ENCODE data around the gene UIMC1.

DNA sequence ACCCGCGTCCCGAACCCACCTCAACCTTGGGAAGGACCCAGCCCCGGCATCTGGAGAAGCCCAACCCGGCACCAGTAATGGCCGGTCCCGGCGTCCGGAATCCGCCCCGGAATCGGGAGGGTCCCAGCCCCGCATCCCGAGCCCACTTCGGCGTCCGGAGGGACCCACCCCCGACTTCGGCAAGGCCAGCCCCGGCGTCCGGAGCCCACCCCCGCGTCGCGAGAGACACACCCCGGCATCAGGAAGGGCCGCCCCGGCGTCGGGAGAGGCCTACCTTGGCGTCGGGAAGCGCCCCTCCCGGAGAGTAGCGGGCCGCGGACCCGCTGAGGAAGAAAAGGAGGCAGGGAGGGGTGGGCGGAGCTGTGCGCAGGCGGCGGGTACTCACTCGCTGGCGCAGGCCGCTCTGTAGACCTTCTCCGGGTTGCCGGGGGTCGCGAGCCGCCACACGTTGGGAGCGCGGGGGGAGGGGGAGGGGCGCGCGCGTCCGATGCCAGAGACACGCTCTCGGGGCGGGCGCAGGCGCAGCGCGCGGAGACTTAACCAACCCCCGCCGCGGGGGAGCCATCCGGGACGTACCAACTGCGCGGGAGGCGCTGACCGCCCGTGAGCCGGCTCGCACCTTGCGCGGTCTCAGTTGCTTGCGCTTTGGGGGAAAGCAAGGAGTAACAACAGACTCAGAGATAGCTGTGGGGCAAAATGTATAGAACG lies at the start of gene UIMC1:
- TF ChIP-seq, protein P1, sequence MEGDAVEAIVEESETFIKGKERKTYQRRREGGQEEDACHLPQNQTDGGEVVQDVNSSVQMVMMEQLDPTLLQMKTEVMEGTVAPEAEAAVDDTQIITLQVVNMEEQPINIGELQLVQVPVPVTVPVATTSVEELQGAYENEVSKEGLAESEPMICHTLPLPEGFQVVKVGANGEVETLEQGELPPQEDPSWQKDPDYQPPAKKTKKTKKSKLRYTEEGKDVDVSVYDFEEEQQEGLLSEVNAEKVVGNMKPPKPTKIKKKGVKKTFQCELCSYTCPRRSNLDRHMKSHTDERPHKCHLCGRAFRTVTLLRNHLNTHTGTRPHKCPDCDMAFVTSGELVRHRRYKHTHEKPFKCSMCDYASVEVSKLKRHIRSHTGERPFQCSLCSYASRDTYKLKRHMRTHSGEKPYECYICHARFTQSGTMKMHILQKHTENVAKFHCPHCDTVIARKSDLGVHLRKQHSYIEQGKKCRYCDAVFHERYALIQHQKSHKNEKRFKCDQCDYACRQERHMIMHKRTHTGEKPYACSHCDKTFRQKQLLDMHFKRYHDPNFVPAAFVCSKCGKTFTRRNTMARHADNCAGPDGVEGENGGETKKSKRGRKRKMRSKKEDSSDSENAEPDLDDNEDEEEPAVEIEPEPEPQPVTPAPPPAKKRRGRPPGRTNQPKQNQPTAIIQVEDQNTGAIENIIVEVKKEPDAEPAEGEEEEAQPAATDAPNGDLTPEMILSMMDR (IDR thresholded peaks at IDR 0.05), result no peak
- peak; percentile 21 for TF ChIP-seq POLR2A (IDR thresholded peaks at IDR 0.05)

All from testis (tissue), 2 donors.